Trophoblast cell (in vitro differentiated cells and primary cell): ENCODE measurements around the gene MAPK14.
"Not testable (repeated sequence)": the region's sequence is repeated elsewhere in the genome, so short reads cannot be mapped to it uniquely, and the experiment has no call there.

Experiments
- DNase-seq, 2 donors: peaks; one replicate each; pipeline ENCODE4 v3.0.0-alpha.2; 2016
- H2AFZ ChIP-seq: 2 replicates; pipeline ENCODE4 v1.6.1; 2013; ENCODE audit warnings: low read length, moderate library complexity, mild to moderate bottlenecking; ENCODE audit not compliant: insufficient read depth, poor library complexity
- H2AK5ac ChIP-seq: 2 replicates; pipeline ENCODE4 v1.6.1; 2013; ENCODE audit warnings: mild to moderate bottlenecking, low read length
- H2BK120ac ChIP-seq: 2 replicates; pipeline ENCODE4 v1.6.1; 2013; ENCODE audit warnings: low read length, mild to moderate bottlenecking, moderate library complexity; ENCODE audit not compliant: insufficient read depth, poor library complexity
- H2BK12ac ChIP-seq: 2 replicates; pipeline ENCODE4 v1.6.1; 2013; ENCODE audit warnings: mild to moderate bottlenecking, low read length, moderate library complexity
- H2BK5ac ChIP-seq: 2 replicates; pipeline ENCODE4 v1.6.1; 2013; ENCODE audit warnings: low read length, low read depth, moderate library complexity, mild to moderate bottlenecking; ENCODE audit not compliant: poor library complexity
- H3K14ac ChIP-seq: 2 replicates; pipeline ENCODE4 v1.6.1; 2013; ENCODE audit warnings: mild to moderate bottlenecking, low read length
- H3K18ac ChIP-seq: 2 replicates; pipeline ENCODE4 v1.6.1; 2013; ENCODE audit warnings: mild to moderate bottlenecking, low read length
- H3K23ac ChIP-seq: 2 replicates; pipeline ENCODE4 v1.6.1; 2013; ENCODE audit warnings: low read length
- H3K27ac ChIP-seq: 2 replicates; pipeline ENCODE4 v1.5.1; 2013; ENCODE audit warnings: low read depth, mild to moderate bottlenecking, inconsistent platforms, low read length, moderate library complexity
- H3K27me3 ChIP-seq: 2 replicates; pipeline ENCODE4 v1.6.1; 2013; ENCODE audit warnings: inconsistent platforms, mild to moderate bottlenecking, low read length, moderate library complexity; ENCODE audit not compliant: insufficient read depth
- H3K36me3 ChIP-seq, 2 experiments: 1 replicate in 1 of 2; 2 replicates in 1 of 2; pipeline ENCODE4 v1.6.1; 2013; ENCODE audit warnings: low read length in 2 of 2, mild to moderate bottlenecking in 2 of 2, moderate library complexity in 1 of 2; ENCODE audit not compliant: insufficient read depth in 2 of 2, control insufficient read depth in 1 of 2
- H3K4ac ChIP-seq: 2 replicates; pipeline ENCODE4 v1.6.1; 2013; ENCODE audit warnings: low read depth, mild to moderate bottlenecking, low read length, moderate library complexity
- H3K4me1 ChIP-seq, 2 experiments: 1 replicate in 1 of 2; 2 replicates in 1 of 2; pipeline ENCODE4 v1.6.1; 2013; ENCODE audit warnings: low read length in 2 of 2, mild to moderate bottlenecking in 2 of 2, moderate library complexity in 1 of 2; ENCODE audit not compliant: insufficient read depth in 2 of 2, control insufficient read depth in 1 of 2
- H3K4me2 ChIP-seq: 2 replicates; pipeline ENCODE4 v1.6.1; 2013; ENCODE audit warnings: inconsistent platforms, mild to moderate bottlenecking, low read length, moderate library complexity
- H3K4me3 ChIP-seq: 2 replicates; pipeline ENCODE4 v1.5.1; 2013; ENCODE audit warnings: mild to moderate bottlenecking, low read depth, low read length, inconsistent platforms
- H3K79me1 ChIP-seq: one replicate; pipeline ENCODE4 v1.6.1; 2013; ENCODE audit warnings: low read length
- H3K79me2 ChIP-seq: 2 replicates; pipeline ENCODE4 v1.6.1; 2013; ENCODE audit warnings: low read length, mild to moderate bottlenecking; ENCODE audit not compliant: control insufficient read depth, insufficient read depth, poor library complexity
- H3K9ac ChIP-seq: 2 replicates; pipeline ENCODE4 v1.6.1; 2013; ENCODE audit warnings: mild to moderate bottlenecking, low read length
- H3K9me3 ChIP-seq: 2 replicates; pipeline ENCODE4 v1.6.1; 2013; ENCODE audit warnings: low read depth, mild to moderate bottlenecking, control low read depth, inconsistent platforms, low read length; ENCODE audit not compliant: insufficient read depth
- H4K12ac ChIP-seq: 2 replicates; pipeline ENCODE4 v1.6.1; 2013; ENCODE audit warnings: low read depth, mild to moderate bottlenecking, low read length, moderate library complexity
- H4K8ac ChIP-seq: 2 replicates; pipeline ENCODE4 v1.6.1; 2013; ENCODE audit warnings: low read depth, mild to moderate bottlenecking, low read length, moderate library complexity
- H4K91ac ChIP-seq: one replicate; pipeline ENCODE4 v1.6.1; 2013; ENCODE audit warnings: low read depth, mild to moderate bottlenecking, low read length, moderate library complexity
- WGBS: extraction: QIAGEN DNeasy Blood & Tissue Kit; methylation state at CpG from one replicate; pipeline ENCODE4 v1.1.7; 2013; ENCODE audit warnings: missing lambda C conversion rate; ENCODE audit not compliant: insufficient read length, insufficient coverage; ENCODE audit errors: extremely low coverage; 5-methylcytosine and 5-hydroxymethylcytosine counted together

The MAPK14 gene

DNA sequence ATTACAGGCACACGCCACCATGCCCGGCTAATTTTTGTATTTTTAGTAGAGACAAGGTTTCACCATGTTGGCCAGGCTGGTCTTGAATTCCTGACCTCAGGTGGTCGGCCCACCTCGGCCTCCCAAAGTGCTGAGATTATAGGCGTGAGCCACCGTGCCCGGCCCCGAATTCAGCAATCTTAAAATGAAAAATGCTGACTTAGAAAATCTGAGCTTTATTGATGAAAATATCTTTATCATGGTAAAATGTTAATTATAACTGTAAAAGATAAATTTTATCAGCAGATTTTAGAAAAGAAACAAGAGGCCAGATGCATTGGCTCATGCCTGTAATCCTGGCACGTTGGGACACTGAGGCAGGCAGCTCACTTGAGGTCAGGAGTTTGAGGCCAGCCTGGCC is 39.6 kb upstream of the MAPK14 start:
- not testable (repeated sequence) for H3K9me3 ChIP-seq, H2AK5ac ChIP-seq, H3K4me1 ChIP-seq, H4K8ac ChIP-seq, H3K14ac ChIP-seq, H3K79me1 ChIP-seq, H3K4me3 ChIP-seq, H3K4ac ChIP-seq, H2AFZ ChIP-seq, H3K23ac ChIP-seq, H3K18ac ChIP-seq, H3K9ac ChIP-seq, DNase-seq, H4K91ac ChIP-seq, H3K79me2 ChIP-seq, H3K27ac ChIP-seq, H3K27me3 ChIP-seq, H4K12ac ChIP-seq, H2BK12ac ChIP-seq, H3K36me3 ChIP-seq, H2BK120ac ChIP-seq, H2BK5ac ChIP-seq, H3K4me2 ChIP-seq
- WGBS: no CpG with 5 or more reads among the region's 9 CpGs

DNA sequence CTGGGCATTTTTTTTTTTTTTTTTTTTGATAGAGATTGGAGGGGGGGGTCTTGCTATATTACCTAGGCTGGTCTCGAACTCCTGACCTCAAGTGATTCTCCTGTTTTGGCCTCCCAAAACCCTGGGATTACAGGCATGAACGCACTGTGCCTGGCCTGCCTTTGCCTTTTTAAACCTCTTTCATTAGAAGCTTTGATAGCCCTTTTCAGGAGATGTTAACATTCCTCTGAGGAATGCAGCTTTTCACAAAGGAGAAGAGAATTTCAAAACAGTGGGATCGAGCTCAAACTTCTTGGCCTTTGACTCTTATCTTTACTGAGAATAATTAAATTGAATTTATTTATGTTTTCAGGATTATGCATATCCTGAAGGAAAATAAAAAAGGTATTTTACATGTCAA is 34.5 kb upstream of the MAPK14 start:
- Histone ChIP-seq H3K36me3 (no peaks in the 10 kb centered on the region), H3K18ac (no peak overlapping the region), H2AK5ac (no peak overlapping the region), H4K91ac (no peak overlapping the region), H3K27me3 (no peaks in the 10 kb centered on the region), H2BK5ac (no peak overlapping the region), H3K4me2 (no peak overlapping the region), H3K14ac (no peak overlapping the region), H3K4me1 (no peaks in the 10 kb centered on the region), H2AFZ (no peak overlapping the region), H3K27ac (no peak overlapping the region), H3K23ac (no peak overlapping the region), H4K8ac (no peak overlapping the region), H3K79me1 (no peaks in the 10 kb centered on the region), H3K9ac (no peak overlapping the region), H3K79me2 (no peaks in the 10 kb centered on the region), H3K4me3 (no peak overlapping the region), H2BK12ac (no peak overlapping the region), H3K4ac (no peak overlapping the region), H3K9me3 (no peaks in the 10 kb centered on the region), H2BK120ac (no peak overlapping the region), H4K12ac (no peak overlapping the region)
- DNase-seq: no peak
- no CpG with 5 or more reads among the region's 3 CpGs for WGBS

DNA sequence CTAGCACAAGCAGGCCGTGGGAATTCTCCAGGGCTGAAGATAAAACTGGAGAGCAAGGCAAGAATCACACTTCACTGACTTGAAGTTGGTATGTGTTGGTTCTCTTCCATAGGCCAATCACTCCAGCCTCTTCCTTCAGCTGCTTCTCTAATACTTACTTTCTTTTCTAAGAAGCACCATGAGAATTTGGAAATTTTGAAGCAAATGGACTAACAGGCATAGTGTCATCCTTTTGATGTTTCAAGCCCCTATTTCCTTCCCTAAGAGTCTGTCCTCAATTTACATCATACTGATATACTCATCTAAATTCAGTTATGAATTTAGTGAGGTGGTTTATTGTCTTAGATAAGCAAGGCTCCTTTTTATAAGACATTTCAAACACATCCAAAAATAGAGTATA is 27.2 kb upstream of the MAPK14 start:
- H3K4me3 ChIP-seq: no peak overlapping the region
- no peak overlapping the region for H3K14ac ChIP-seq
- no peak overlapping the region for H4K8ac ChIP-seq
- H3K27me3 ChIP-seq: no peaks in the 10 kb centered on the region
- no peak overlapping the region for H2BK120ac ChIP-seq
- no peak overlapping the region for H3K9ac ChIP-seq
- H2AFZ ChIP-seq: no peak overlapping the region
- no peak overlapping the region for H2BK12ac ChIP-seq
- H3K4me1 ChIP-seq: no peaks in the 10 kb centered on the region
- whole genome bisulfite sequencing: no CpG with 5 or more reads among the region's 1 CpG
- no peak overlapping the region for H3K18ac ChIP-seq
- H3K36me3 ChIP-seq: no peaks in the 10 kb centered on the region
- no peak overlapping the region for H3K4me2 ChIP-seq
- H3K79me1 ChIP-seq: no peaks in the 10 kb centered on the region
- no peak for DNase-seq
- no peaks in the 10 kb centered on the region for H3K9me3 ChIP-seq
- no peak overlapping the region for H3K4ac ChIP-seq
- no peak overlapping the region for H3K27ac ChIP-seq
- no peaks in the 10 kb centered on the region for H3K79me2 ChIP-seq
- H2AK5ac ChIP-seq: no peak overlapping the region
- no peak overlapping the region for H4K12ac ChIP-seq
- H2BK5ac ChIP-seq: no peak overlapping the region
- H4K91ac ChIP-seq: no peak overlapping the region
- H3K23ac ChIP-seq: no peak overlapping the region

DNA sequence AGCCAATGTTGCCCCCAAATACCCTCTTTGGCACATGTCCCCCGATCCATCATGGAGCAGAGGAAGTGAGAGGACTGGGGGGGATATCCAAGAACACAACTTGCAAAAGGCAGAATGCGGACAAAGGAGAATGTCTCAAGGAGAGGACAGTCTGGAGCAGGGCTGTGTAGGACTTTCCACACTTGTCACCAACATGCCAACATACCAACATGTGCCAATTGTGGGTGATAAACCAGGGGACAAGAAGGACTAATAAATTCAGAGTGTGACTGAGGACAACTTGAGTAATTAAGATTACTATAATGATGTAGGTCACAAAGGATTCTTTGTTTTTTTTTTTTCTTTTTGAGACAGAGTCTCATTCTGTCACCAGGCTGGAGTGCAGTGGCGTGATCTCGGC is 11.9 kb upstream of the MAPK14 start:
- H3K9me3 ChIP-seq: no peaks in the 10 kb centered on the region
- H2BK120ac ChIP-seq: no peak overlapping the region
- no peak overlapping the region for H3K23ac ChIP-seq
- no peak overlapping the region for H3K9ac ChIP-seq
- H3K27ac ChIP-seq: no peak overlapping the region
- H2AFZ ChIP-seq: no peak overlapping the region
- H2AK5ac ChIP-seq: no peak overlapping the region
- H3K36me3 ChIP-seq: no peaks in the 10 kb centered on the region
- no peaks in the 10 kb centered on the region for H3K79me1 ChIP-seq
- H4K12ac ChIP-seq: no peak overlapping the region
- H3K14ac ChIP-seq: no peak overlapping the region
- H3K27me3 ChIP-seq: no peaks in the 10 kb centered on the region
- no peak overlapping the region for H3K4ac ChIP-seq
- DNase-seq: no peak
- H2BK5ac ChIP-seq: no peak overlapping the region
- no peak overlapping the region for H3K18ac ChIP-seq
- no peak overlapping the region for H3K4me2 ChIP-seq
- no CpG with 5 or more reads among the region's 4 CpGs for WGBS
- H4K8ac ChIP-seq: no peak overlapping the region
- no peaks in the 10 kb centered on the region for H3K79me2 ChIP-seq
- H3K4me1 ChIP-seq: no peaks in the 10 kb centered on the region
- no peak overlapping the region for H3K4me3 ChIP-seq
- no peak overlapping the region for H4K91ac ChIP-seq
- H2BK12ac ChIP-seq: no peak overlapping the region
